ENCODE results near the gene CFAP300. TPM values are rescaled to one million over a fixed set of nuclear protein-coding genes. Genes with fewer than 3 reads are reported as not detected.

The CFAP300 gene
- total and polyA plus RNA-seq, 2 donors (not counting 1 experiment from before 2014, with no cell fraction given) = not detected

DNA sequence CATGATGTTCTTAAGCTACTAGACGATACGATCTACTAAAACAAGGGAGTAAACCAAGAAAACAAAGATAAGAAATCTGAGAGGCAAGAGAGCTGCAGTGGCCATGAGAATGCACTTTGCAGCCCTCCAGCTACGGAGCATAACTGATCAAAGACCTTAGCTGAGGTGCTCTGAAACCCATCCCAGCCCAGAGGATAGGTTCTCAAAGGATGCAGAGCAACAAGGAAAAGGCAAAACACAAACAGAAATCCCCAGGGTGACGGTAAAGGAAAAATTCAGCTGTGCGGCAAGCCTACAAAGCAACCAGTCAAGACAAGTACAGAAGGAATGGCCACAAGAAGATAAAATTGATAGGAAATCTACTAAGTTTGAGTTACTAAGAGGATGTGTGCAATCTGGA, 32.5 kb upstream of the CFAP300 start:
- ChIA-PET POLR2A (interaction anchor here (0.5 kb wide), 1 partner anchor 157 kb away, joined by 3 read pairs; no protein-coding TSS in a partner anchor), CTCF (interaction anchor here (1.8 to 4.8 kb wide), 2 partner anchors 9 to 154 kb away, joined by 8 to 27 read pairs; no protein-coding TSS in a partner anchor)
- Histone ChIP-seq H3K9ac (ENCODE audit: low read length) (no peak overlapping the region), H3K4me2 (replicated peaks; ENCODE audit: low read depth, low read length, poor library complexity, severe bottlenecking) (no peak overlapping the region), H3K4me1 (ENCODE audit: control insufficient read depth in 2 of 2, insufficient read depth in 2 of 2, low read length in 2 of 2) (no peaks in the 10 kb centered on the region), H3K27ac (ENCODE audit: low read length in 2 of 2) (no peak overlapping the region), H4K20me1 (ENCODE audit: control insufficient read depth, insufficient read depth, low read length, poor library complexity, severe bottlenecking) (no peaks in the 10 kb centered on the region), H3K9me3 (ENCODE audit: control extremely low read depth in 1 of 3, control insufficient read depth in 2 of 3, insufficient read depth in 1 of 3, low read length in 2 of 3) (no peaks in the 10 kb centered on the region), H3K79me2 (ENCODE audit: control insufficient read depth, insufficient read depth, low read length) (no peaks in the 10 kb centered on the region), H3K36me3 (replicated peaks in 1 of 2; ENCODE audit: control extremely low read depth in 1 of 2, control insufficient read depth in 1 of 2, extremely low read depth in 1 of 2, insufficient read depth in 2 of 2, low read length in 1 of 2) (no peaks in the 10 kb centered on the region), H2AFZ (ENCODE audit: insufficient read depth, low read depth, low read length, poor library complexity, severe bottlenecking) (no peak overlapping the region), H3K27me3 (replicated peaks in 1 of 4; ENCODE audit: control extremely low read depth in 1 of 4, control insufficient read depth in 3 of 4, insufficient read depth in 4 of 4, low read length in 3 of 4) (peaks cover 0 to 11% (median 8%) of the 10 kb centered on the region in 4 experiments), H3K4me3 (ENCODE audit: control extremely low read depth in 1 of 5, extremely low read depth in 1 of 5, insufficient read depth in 1 of 5, low read depth in 2 of 5, low read length in 4 of 5) (no peak overlapping the region)
- Mint-ChIP-seq H3K27me3 (peaks cover 32% of the 10 kb centered on the region), H3K4me3 (no peak overlapping the region), H3K27ac (no peak overlapping the region), H3K4me1 (no peaks in the 10 kb centered on the region), H3K9me3 (ENCODE audit: insufficient read depth) (no peaks in the 10 kb centered on the region)
- WGBS (ENCODE audit: insufficient coverage) = 95% methylated on average over 3 of the region's 5 CpGs
- TF ChIP-seq, protein P1, sequence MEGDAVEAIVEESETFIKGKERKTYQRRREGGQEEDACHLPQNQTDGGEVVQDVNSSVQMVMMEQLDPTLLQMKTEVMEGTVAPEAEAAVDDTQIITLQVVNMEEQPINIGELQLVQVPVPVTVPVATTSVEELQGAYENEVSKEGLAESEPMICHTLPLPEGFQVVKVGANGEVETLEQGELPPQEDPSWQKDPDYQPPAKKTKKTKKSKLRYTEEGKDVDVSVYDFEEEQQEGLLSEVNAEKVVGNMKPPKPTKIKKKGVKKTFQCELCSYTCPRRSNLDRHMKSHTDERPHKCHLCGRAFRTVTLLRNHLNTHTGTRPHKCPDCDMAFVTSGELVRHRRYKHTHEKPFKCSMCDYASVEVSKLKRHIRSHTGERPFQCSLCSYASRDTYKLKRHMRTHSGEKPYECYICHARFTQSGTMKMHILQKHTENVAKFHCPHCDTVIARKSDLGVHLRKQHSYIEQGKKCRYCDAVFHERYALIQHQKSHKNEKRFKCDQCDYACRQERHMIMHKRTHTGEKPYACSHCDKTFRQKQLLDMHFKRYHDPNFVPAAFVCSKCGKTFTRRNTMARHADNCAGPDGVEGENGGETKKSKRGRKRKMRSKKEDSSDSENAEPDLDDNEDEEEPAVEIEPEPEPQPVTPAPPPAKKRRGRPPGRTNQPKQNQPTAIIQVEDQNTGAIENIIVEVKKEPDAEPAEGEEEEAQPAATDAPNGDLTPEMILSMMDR (IDR thresholded peaks at IDR 0.05) = no peak
- no peak for TF ChIP-seq EZH2 (IDR thresholded peaks at IDR 0.05; ENCODE audit: borderline replicate concordance, insufficient read depth, low read depth, low read length, poor library complexity, severe bottlenecking)
- DNase-seq (no peak), ATAC-seq (ENCODE audit: low read depth) (no peak)
- intact Hi-C loops (cut with micrococcal nuclease) = no loop called here

DNA sequence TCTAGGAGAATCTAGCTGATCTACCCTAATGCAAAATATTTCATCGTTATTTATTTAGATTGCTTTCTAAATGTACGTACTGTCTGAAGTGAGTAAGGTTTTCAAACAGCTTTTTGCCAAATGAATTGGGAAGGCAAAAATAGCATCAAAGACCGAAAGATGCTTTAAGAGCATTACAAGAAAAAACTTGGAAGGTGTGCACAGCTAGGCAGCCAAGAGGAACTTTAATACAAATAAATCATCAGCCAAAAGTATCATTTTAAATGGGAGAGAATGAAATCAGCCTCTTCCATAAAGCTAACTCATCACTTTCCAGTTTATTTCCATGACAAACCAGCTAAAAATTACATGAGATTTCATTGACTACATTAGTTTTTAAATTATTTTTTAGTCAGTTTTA, 30.2 kb upstream of the CFAP300 start:
- intact Hi-C loops (cut with micrococcal nuclease) = no loop called here
- no CpG with 5 or more reads among the region's 3 CpGs for WGBS (ENCODE audit: insufficient coverage)
- H2AFZ ChIP-seq (ENCODE audit: insufficient read depth, low read depth, low read length, poor library complexity, severe bottlenecking) = no peak overlapping the region
- H3K27ac ChIP-seq (ENCODE audit: low read length in 2 of 2) = no peak overlapping the region
- H3K79me2 ChIP-seq (ENCODE audit: control insufficient read depth, insufficient read depth, low read length) = no peaks in the 10 kb centered on the region
- H3K4me3 ChIP-seq (ENCODE audit: control extremely low read depth in 1 of 5, extremely low read depth in 1 of 5, insufficient read depth in 1 of 5, low read depth in 2 of 5, low read length in 4 of 5) = no peak overlapping the region
- Mint-ChIP-seq H3K4me3 (no peak overlapping the region), H3K4me1 (no peaks in the 10 kb centered on the region), H3K9me3 (ENCODE audit: insufficient read depth) (no peaks in the 10 kb centered on the region), H3K27ac (no peak overlapping the region), H3K27me3 (peaks cover 22% of the 10 kb centered on the region)
- H4K20me1 ChIP-seq (ENCODE audit: control insufficient read depth, insufficient read depth, low read length, poor library complexity, severe bottlenecking) = no peaks in the 10 kb centered on the region
- H3K27me3 ChIP-seq (replicated peaks in 1 of 4; ENCODE audit: control extremely low read depth in 1 of 4, control insufficient read depth in 3 of 4, insufficient read depth in 4 of 4, low read length in 3 of 4) = peaks cover 0 to 11% (median 6%) of the 10 kb centered on the region in 4 experiments
- no peaks in the 10 kb centered on the region for H3K36me3 ChIP-seq (replicated peaks in 1 of 2; ENCODE audit: control extremely low read depth in 1 of 2, control insufficient read depth in 1 of 2, extremely low read depth in 1 of 2, insufficient read depth in 2 of 2, low read length in 1 of 2)
- no peak overlapping the region for H3K4me2 ChIP-seq (replicated peaks; ENCODE audit: low read depth, low read length, poor library complexity, severe bottlenecking)
- DNase-seq = no peak
- H3K4me1 ChIP-seq (ENCODE audit: control insufficient read depth in 2 of 2, insufficient read depth in 2 of 2, low read length in 2 of 2) = no peaks in the 10 kb centered on the region
- ChIA-PET POLR2A (no interaction called here), CTCF (interaction anchor here (1.0 to 2.7 kb wide), 3 partner anchors 9 to 156 kb away, joined by 4 to 13 read pairs (median 6); no protein-coding TSS in a partner anchor)
- H3K9me3 ChIP-seq (ENCODE audit: control extremely low read depth in 1 of 3, control insufficient read depth in 2 of 3, insufficient read depth in 1 of 3, low read length in 2 of 3) = no peaks in the 10 kb centered on the region
- no peak for ATAC-seq (ENCODE audit: low read depth)
- no peak overlapping the region for H3K9ac ChIP-seq (ENCODE audit: low read length)
- TF ChIP-seq, protein P1 (IDR thresholded peaks at IDR 0.05) = no peak
- no peak for TF ChIP-seq EZH2 (IDR thresholded peaks at IDR 0.05; ENCODE audit: borderline replicate concordance, insufficient read depth, low read depth, low read length, poor library complexity, severe bottlenecking)

Measured in B cell (primary cell).